ENCODE measurements around the gene KAT8.
"Not testable (repeated sequence)": the region's sequence is repeated elsewhere in the genome, so short reads cannot be mapped to it uniquely, and the experiment has no call there.

KAT8 gene

DNA sequence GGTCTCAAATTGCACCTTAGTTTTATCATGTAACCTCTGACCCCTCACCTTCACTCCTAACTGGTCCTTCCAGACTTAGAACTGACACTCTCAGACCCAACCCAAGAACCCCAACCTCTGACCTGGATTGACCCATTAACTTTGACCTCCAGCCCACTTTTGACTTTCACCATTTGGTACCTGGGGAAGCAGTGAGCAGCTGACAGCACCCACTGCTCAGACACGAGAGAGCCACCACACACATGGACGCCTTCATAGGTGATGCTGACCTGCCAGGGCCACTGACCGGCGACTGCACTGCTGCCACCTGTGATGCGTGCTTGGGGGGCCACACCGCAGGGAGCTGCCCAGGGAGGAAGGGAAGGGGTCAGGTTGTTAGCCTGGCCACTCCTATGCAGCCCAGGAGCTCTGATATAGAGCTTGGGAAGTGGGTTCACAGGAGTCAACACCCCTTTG, 15.6 kb downstream of the KAT8 start:
- FAIRE-seq = no peak

DNA sequence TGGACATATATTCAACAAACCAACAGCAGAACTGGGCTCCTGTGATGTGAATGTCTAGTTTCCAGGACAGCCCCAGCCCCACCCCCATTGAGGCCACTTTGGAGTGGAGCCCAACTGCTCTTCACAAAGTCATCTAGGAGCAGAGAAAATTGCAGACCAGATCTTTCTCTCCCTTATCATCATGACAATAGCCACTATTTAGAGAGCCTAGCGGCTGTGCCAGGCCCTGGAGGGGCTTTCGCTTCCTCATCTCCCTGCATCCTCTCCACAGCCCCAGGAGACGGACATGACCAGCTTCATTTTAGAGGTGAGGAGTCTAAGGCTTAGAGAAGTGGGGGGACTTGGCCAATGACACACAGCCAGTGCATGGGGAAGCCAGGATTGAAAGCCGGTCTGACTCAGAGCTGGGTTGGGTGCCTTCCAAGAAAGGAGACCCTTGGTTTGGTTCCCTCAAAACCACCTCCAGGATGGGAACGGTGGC, 16.7 kb downstream of the KAT8 start:
- FAIRE-seq = no peak

DNA sequence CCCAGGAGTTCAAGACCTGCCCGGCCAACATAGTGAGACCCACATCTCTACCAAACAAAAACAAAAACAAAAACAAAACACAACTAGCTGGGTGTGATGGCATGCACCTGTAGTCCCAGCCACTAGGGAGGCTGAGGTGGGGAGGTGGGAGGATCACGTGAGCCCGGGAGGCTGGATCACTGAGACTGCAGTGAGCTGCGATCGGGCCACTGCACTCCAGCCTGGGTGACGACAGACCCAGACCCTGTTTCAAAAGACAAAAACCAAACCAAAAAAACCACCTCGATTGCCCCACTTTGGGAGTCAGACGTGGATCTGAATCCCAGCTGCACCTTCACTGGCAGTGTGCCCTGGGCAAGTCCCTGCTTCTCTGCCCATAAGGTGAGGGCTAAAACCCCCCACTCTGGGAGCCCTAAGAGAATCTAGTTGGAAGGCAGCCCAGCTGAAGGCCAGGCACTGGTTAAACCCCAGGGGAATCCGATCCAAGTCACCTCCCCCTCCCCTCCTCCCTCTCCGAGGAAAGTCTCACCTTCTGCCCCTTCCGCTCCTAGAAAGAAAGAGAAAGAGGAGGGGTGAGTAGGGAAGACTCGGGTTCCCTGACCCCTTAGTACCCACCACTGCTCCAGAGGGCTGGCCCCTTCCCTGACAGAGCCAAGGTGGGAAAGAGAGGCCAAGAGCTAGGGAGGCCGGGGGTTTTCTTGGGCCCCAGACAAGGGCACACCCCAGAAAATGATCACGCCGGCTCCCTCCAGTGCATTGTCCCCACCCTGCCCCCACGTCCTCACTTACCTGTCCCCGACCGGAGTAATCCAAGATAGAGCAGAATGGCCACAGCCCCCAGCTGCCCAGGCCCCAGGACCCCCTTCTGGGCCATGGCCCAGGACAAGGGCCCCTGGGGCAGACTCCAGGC, 17.4 kb downstream of the KAT8 start:
- no peak for FAIRE-seq

DNA sequence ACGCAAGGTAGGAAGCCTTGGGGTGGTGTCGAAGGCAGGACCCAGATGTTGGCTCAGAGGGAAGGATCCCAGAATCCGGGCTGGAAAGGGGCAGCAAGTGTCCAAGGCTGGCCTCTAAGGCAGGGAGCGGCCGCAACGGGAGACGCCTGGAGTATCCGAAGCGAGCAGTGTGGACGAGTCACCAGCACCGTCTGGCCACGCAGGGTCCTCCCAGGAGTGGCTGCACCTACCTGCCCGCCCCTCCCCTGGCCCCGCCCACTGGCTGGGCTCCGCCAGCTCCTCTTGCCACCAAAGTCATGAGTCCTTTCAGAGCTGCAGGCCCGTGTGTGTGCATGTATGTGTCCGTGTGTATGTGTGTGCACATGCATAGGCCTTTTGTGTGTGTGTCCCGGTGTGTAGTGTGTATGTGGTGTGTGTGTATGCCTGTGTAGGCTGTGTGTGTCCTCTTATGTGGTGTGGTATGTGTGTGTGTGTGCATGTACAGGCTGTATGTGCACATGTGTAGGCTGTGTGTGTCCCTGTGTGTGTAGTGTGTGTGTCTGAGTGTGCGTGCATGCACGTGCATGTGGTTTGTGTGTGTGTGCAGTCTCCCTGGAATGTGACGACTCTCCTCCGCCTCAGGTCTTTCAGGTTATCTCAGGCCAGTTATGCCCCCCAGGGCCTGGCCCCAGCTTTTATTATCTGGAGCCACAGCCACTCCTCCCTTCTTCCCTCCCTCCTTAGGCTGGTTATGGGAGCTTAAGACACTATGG, 18.2 kb downstream of the KAT8 start, which contains the start of gene PRSS8:
Gene PRSS8, minus strand, starts transcription at position 193 of the 752 bp plus-strand sequence. CDS start 229 bp downstream, outside the sequence.
- FAIRE-seq = no peak

DNA sequence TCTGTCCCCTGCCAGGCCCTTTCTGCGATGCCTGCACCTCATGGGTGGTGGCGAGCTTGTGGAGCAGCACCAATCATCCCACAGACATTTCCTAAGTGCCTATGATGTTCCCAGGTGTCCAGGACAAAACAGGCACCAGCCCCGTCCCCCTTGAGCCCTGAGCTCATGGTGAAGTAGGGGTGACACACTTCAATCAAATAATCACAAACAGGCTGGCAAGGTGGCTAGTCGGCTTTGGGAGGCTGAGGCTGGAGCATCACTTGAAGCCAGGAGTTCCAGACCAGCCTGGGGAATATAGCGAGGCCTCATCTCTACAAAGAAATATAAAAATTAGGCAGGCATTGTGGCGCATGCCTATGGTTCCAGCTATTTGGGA, 18.8 kb downstream of the KAT8 start:
- FAIRE-seq = no peak

DNA sequence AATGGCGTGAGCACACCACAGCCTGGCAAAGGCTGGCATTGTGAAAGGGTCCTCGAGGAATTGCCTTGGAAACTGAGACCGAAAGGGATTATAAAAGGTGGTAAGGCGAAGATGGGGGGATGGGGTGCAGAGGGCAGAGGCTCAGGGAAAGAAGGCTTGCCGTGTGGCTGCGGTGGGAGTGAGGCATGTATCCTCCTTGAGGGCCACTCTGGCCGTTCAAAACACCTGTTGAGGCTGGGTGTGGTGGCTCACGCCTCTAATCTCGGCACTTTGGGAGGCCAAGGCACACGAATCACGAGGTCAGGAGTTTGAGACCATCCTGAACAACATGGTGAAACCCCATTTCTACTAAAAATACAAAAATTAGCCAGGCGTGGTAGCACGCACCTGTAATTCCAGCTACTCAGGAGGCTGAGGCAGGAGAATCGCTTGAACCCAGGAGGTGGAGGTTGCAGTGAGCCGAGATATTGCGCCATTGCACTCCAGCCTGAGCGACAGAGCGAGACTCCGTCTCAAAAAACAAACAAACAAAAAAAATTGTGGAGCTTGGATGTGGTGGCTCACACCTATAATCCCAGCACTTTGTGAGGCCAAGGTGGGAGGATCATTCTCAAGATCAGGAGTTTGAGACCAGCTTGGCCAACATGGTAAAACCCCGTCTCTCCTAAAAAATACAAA, 19.5 kb downstream of the KAT8 start:
- FAIRE-seq = not testable (repeated sequence)

DNA sequence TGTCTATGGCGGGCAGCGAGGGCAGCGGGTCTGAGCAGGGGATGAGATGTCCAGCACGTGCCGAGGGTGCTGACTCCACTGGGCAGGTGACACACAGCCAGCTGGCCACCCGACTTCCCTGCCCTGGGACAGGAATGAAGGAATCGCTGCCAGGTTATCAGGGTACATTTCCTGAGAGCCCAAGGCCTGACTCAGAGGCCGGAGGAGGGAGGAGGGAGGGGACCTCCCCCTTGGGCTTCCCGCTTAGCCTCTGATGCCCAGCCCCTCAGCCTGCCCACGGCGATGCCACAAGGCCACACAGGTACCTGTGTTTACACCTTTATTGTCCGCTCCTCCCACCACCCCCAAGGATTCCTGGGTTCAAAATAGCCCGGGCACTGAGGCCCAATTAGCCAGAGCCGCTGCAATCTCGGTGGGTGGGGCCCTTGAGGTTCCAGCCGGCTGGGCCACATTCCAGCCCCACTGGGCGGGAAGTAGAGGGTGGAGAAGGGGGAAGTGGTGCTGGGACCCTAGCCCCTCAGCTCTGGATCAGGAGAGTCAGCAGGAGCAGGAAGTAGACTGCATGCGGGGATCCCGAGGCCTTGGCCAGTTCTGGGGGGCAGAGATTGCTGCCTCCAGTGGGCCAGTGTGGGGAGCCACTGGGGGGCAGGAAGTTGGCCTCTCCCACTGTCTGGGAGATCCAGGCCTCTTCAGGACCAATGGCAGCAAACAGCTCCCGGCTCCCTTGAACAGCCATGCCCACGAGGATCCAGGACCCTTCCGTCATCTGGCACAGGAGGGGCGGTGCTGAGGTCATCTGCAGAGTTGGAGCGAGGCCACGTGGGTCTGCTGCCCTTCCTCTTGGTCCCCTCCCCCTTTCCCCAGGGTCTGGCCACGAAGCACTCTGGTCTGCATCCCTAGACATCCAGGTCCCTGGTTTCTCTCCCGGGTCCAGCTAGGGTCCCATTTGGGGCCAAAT, 21.4 kb downstream of the KAT8 start:
- FAIRE-seq = no peak

DNA sequence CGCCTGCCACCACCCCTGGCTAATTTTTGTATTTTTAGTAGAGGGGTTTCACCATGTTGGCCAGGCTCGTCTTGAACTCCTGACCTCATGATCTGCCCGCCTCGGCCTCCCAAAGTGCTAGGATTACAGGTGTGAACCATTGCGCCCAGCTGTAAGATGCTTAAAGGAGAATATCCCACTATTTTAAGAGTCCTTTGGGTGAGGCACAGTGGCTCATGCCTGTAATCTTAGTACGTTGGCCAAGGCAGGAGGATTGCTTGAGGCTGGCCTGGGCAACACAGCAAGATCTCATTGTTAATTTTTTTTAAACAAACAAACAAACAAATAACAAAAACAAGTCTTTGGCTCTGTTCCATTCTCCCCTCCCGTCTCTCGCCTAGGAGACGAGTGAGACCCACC, 23.6 kb downstream of the KAT8 start:
- not testable (repeated sequence) for FAIRE-seq

DNA sequence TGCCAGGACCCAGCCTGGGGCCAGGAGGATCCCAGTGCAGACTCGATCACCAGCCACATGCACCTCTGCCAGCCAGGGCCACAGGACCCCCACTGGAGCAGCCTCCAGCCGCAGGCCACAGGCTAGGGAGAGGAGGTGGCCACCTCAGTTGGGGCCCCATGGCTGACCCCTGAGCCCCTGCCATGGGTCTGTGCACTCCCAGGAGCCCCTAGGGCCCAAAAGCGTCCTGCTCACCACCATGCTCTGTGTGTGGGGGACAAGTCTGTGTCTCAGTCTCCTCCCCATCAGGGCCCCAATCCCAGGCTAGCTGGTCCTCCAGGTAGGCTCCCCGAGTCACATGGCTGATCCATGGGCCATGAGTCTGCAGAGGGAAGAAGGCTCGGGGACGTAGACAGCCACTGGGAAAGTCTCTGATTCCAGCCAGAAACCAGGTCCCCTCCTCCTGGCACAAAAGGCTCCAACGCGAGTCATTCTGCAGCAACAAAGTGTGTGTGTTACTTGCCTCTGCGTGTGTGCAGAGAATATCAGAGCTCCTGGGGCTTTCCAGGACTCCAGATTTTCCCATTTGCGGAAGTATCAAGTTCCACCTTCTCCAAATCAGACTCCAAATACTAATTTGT, 24.1 kb downstream of the KAT8 start:
- no peak for FAIRE-seq

DNA sequence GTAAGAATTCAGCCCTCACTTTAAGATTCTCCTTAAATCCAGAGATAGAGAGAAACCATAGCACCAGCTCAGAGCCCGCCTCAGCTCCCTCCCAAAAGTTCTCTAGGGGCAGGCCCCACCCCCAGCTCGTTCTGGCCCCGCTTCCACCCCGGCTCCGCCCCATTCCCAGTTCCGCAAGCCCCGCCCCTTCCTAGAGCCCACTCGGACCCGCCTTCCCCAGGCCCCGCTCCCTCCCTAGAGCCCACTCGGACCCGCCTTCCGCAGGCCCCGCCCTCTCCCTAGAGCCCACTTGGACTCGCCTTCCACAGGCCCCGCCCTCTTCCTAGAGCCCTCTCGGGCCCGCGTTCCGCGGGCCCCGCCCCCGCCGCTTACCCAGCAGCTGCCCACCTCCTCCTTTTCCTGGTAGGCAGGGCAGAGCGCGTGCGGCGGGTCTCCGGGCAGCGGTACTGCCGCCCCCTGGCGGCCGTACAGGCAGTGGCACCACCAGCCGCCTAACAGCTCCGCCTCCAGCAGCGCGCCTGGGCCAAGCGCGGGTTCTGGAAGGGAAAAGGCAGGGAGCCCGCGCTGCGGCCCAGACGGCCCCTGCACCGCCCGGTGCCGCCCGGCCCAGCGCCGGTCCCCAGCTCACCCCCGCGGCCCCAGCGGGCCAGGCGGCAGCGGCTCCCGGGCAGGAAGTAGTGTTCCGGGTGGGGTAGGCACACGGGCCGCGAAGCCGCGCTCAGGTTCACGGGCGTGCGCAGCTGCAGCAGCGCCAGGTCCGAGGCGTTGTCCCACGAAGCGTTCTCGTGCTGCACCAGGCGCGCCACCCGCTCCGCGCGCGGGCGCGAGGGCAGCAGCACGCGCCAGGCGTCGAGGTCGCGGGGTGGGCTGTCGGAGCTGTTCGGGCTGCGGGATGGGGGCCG, 24.9 kb downstream of the KAT8 start:
- peak; percentile 95 for FAIRE-seq

DNA sequence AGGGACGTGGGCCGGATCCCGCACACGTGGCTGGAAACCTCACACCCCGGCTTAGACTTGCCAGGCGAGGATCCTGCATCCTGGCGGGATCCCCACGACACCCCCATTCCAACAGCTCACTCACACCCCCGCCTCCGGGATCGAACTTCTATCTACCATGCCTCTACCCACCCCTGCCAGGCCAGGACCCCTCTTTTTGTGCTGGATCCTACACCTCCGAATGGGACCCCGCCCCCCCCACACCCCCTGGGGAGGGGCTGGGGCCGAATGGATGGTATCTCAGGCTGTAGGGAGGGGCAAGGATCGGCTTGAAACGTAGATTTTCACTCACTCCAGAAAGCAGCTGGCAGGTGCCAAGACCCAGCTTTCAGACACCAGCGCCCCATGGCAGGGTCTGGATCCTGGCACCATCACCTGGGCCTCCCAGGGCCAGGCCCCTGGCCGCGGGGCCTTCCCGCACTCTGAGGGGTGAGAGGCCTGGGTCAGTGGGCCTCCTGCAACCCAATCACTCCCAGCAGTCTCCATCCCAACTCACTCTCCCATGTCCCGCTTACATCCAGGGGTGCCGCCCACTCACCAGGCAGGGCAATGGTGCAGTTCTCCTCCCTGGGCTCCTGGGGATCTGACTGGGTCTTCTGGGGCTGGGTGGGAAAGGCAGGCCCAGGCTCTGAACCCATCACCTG, 25.7 kb downstream of the KAT8 start:
- no peak for FAIRE-seq

DNA sequence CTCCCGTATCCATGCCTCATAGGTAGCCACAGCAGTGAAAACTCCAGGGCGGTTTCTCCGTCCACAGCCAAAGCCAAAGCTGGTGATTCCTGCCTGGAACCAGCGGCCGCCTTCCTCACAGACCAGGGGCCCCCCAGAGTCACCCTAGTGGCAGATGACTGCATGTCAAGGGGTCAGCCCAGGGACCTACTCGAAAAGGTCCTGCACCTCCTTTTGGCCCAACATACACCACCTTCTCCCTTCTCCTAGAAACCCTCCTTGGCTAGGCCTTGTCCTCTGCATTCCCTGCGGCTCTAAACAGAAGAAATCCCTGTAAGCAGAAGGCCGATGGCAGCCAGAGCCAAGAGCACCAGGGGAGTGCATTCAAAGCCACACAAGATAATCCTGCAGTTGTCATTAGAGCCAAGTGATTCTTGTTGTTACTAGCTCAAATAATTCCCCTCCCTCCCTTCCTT, 26.3 kb downstream of the KAT8 start:
- no peak for FAIRE-seq

DNA sequence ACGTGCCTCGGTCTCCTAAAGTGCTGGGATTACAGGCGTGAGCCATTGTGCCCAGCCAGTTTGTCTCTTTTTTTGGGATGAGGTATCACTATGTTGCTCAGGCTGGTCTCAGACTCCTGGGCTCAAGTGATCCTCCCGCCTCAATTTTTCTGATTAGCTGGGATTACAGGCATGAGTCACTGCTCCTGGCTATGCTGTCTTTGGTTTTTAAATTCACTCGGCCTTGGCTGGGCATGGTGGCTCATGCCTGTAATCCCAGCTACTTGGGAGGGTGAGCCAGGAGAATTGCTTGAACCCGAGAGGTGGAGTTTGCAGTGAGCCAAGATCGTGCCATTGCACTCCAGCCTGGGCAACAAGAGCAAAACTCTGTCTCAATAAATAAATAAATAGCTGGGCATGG, 27.0 kb downstream of the KAT8 start:
- not testable (repeated sequence) for FAIRE-seq

DNA sequence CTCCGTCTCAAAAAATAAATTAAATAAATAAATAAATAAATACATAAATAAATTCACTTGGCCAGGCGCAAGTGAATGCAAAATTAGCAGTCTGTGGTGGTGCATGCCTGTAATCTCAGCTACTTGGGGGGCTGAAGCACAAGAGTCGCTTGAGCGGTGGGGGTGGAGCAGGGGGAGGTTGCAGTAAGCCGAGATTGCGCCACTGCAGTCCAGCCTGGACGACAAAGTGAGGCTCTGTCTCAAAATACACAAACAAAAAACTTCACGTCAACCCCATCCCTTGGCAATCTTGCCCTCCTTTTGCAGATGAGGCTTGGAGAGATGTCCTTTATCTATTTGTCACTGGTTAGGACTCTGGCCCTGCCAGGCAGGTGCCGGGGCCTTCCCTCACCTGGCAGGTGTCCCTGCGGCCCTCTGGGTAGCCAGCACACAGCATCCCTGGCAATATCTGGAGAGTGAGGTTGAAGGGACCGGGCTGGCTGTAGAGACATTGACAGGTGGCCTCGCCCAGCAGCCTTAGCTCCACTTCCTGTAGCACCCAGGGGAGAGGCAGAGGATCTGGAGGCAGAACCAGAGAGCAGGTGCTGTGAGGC, 28.0 kb downstream of the KAT8 start:
- FAIRE-seq = no peak

DNA sequence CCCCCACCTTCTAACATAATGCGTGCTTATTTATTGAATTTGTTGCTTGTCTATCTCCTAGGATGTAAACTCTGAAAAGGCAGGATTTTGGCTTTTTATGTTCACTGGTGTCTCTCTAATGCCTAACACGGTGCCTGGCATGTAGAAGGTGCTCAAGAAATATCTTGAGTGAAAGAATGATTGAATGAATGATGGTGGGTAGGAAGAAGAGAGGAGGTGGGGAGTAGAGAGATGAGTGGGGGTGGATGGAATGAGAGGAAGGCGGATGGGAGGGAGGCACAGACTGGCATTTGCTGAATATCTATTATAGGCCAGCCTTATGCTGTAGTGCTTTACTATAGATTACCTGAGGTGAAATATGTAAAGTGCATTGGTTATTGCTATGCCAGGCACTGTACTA, 30.1 kb downstream of the KAT8 start:
- FAIRE-seq = no peak

DNA sequence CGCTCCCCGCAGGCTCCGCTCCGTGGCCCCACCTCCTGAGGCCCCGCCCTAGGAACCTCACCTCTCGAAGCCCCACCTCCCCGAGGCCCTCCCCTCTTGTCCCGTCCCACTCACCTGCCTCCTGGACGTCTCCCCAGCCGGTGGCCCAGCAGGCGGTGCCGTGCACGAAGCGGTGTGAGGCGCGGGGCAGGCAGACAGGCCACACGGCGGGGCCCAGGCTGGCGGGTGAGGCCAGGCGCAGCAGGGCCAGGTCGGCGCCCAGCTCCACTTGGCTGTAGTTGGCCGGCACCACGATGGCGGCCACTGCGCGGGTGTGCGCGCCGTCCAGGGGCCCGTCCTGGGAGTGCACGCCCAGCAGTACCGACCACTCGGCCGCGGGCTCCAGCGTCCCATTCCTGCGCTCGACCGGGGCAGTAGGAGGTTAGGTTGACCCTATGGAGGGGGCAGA, 30.8 kb downstream of the KAT8 start:
- FAIRE-seq = no peak

DNA sequence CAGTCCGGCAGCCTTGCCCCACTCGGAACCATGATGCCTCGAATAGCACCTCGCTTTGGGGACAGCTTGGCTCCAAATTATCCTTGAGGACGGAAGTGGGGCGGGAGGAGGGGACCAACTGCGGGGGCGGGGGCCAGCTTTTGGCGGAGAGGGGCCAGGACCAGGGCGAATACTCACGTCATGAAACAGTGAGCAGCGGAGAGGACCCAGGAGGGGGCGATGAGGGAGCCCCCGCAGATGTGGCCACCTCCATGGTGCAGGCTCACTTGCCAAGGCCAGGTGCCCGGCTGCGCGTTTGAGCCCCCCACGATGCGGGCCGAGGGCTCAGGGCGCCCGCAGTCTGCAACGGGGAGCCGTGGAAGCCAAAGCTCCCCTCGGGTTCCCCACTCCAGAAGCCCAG, 31.4 kb downstream of the KAT8 start:
- no peak for FAIRE-seq

DNA sequence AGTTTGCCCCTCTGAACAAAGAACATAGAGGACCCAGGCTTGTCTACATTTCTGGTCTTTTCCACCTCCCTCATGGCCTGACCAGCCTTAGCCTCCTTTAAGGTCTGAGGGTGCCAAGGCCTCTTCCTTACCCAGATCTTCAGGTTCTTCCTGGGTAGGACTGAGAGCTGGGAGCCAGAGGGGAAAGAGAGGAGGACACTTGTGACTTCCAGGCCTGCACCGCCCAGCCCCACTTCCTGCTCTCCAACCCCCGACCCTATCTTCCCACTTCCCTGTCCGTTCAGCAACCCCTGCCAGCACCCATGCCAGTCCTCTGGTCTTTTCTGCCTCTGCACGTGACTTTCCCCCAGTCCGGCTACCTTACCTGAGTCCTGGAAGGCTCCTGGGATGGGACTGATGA, 31.9 kb downstream of the KAT8 start:
- FAIRE-seq = no peak
